Activated CD8-positive, alpha-beta memory T cell treated with anti-CD3 and anti-CD28 coated beads, Interleukin-2, amount 10 ng/mL, durations not matched to agents 7 days and 5 days (primary cell): ENCODE measurements around the gene TRIM46. TPM values are rescaled to one million over a fixed set of nuclear protein-coding genes. Genes with fewer than 3 reads are reported as not detected.

Source experiments
- ATAC-seq: fragments of 150-1000 bp; cut with Tn5 transposase; one replicate; pipeline ENCODE4 v1.10.0; 2021; ENCODE audit warnings: moderate library complexity
- CTCF ChIA-PET: fragments of 350-600 bp; sonication (Branson Sonifier 250); formaldehyde crosslinking; loops from one replicate; lab custom pipeline; 2021; ENCODE audit warnings: antibody characterized with exemption; lab: Charles Lee
- DNase-seq: peaks from one replicate; pipeline ENCODE4 v3.0.0-alpha.2; 2020
- H3K27ac Mint-ChIP-seq: one replicate; pipeline ENCODE4 v1.8.0; 2021; ENCODE audit warnings: mild to moderate bottlenecking, mixed read lengths
- H3K27me3 Mint-ChIP-seq: one replicate; pipeline ENCODE4 v1.8.0; 2021; ENCODE audit warnings: mixed read lengths
- H3K36me3 Mint-ChIP-seq: one replicate; pipeline ENCODE4 v1.8.0; 2021; ENCODE audit warnings: mild to moderate bottlenecking, mixed read lengths
- H3K4me1 Mint-ChIP-seq: one replicate; pipeline ENCODE4 v1.8.0; 2021; ENCODE audit warnings: mixed read lengths
- H3K4me3 Mint-ChIP-seq: one replicate; pipeline ENCODE4 v1.8.0; 2021; ENCODE audit warnings: mild to moderate bottlenecking, moderate library complexity, mixed read lengths
- H3K9me3 Mint-ChIP-seq: one replicate; pipeline ENCODE4 v1.8.0; 2022; ENCODE audit warnings: low read depth, mixed read lengths
- total RNA-seq, 2 experiments: library from RNA; stranded (reverse); gene quantifications; one replicate each; pipeline ENCODE4 v1.2.3, GENCODE V29; 2021

TRIM46 gene
- total RNA-seq, 2 experiments from 2014 or later = 11.2 to 16.1 TPM

- no peaks in the 10 kb centered on the region for H3K36me3 Mint-ChIP-seq
- H3K4me1 Mint-ChIP-seq = peaks cover 4% of the 10 kb centered on the region
- no peaks in the 10 kb centered on the region for H3K9me3 Mint-ChIP-seq
Measured at GRCh38 chr1:155199792-155200191, 26.1 kb downstream of the TRIM46 start.

DNA sequence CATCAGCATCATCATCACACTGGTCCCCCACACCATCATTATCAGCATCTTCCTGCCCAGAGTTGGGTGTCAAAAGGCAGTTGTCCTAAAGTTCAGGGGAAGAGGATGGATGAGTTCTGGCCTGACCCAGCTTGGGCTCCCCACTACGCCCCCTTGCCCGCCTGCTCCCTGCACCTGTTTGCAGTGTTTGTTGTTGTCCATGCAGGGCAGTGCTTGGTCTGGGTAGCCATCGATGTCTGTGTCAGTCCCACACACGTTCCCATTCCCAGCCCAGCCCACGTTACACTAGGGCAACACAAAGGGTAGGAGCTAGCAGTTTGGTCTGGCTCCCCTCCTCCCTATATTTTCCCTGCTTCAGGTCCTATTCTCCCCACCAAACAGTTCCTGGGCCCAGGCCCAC, 27.3 kb downstream of the TRIM46 start:
- Mint-ChIP-seq H3K27me3 (no peaks in the 10 kb centered on the region), H3K36me3 (no peaks in the 10 kb centered on the region), H3K9me3 (no peaks in the 10 kb centered on the region), H3K4me3 (no peak overlapping the region), H3K27ac (no peak overlapping the region), H3K4me1 (no peaks in the 10 kb centered on the region)
- CTCF ChIA-PET = interaction anchor here (1.1 to 2.4 kb wide), 4 partner anchors 24 to 50 kb away, joined by 3 to 9 read pairs (median 4); partner anchors contain the start of gene KRTCAP2
- DNase-seq (no peak), ATAC-seq (no peak)

More at GRCh38 chr1:155199792-155200191, 26.1 kb downstream of the TRIM46 start:
- H3K4me3 Mint-ChIP-seq = no peak overlapping the region
- no peak overlapping the region for H3K27ac Mint-ChIP-seq
- no peaks in the 10 kb centered on the region for H3K27me3 Mint-ChIP-seq
- DNase-seq (no peak), ATAC-seq (no peak)
- CTCF ChIA-PET = interaction anchor here (0.7 kb wide), 1 partner anchor 9 kb away, joined by 3 read pairs; no protein-coding TSS in a partner anchor

GRCh38 chr1:155202198-155202597, 28.5 kb downstream of the TRIM46 start:
- ATAC-seq = no peak

DNA sequence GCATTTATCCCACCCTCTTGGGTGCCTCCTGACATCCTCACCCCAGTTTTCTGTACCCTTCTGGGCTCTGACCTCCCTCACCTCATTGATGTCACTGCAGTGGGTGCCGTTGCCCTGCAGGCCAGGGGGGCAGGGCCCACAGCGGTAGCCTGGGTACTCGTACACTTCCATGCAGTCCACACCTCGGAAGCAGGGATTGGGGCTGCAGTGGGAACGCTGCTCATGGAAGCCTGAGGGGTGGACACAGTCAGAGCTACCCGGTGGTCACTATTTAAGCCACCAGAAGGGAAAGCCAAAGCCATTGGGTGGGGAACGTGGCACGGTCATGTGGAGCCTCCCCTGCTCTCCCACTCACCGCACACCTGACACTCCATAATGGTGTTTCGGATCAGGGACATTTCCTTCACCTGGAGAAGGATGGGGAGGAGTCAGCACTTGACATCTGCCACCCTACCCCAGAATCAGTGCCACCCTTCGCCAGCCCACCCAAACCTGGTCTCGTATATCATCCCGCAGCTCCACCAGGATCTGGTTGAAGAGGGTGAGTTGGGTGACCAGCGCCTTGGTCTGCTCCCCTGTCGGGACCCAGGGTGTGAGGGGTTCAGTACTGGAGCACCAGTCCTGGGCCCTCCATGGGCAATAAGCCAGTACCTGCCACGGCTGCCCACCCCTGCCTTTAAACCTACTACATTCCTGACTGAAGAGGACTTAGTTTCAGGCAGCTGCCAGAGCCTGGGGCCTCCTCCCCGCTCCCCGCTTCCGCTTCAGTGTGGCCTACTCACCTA, 29.3 kb downstream of the TRIM46 start:
- Mint-ChIP-seq H3K9me3 (no peaks in the 10 kb centered on the region), H3K27ac (no peak overlapping the region), H3K27me3 (no peaks in the 10 kb centered on the region), H3K36me3 (no peaks in the 10 kb centered on the region), H3K4me3 (no peak overlapping the region), H3K4me1 (peaks cover 13% of the 10 kb centered on the region)
- ATAC-seq = no peak
- no peak for DNase-seq
- CTCF ChIA-PET = interaction anchor here (1.2 to 2.5 kb wide), 4 partner anchors 9 to 35 kb away, joined by 3 to 14 read pairs (median 4); no protein-coding TSS in a partner anchor

More at GRCh38 chr1:155202198-155202597, 28.5 kb downstream of the TRIM46 start:
- CTCF ChIA-PET = interaction anchor here (1.2 to 2.5 kb wide), 5 partner anchors 8 to 48 kb away, joined by 3 to 14 read pairs (median 4); no protein-coding TSS in a partner anchor
- peaks cover 8% of the 10 kb centered on the region for H3K4me1 Mint-ChIP-seq
- no peaks in the 10 kb centered on the region for H3K36me3 Mint-ChIP-seq
- no peaks in the 10 kb centered on the region for H3K9me3 Mint-ChIP-seq
- no peak overlapping the region for H3K4me3 Mint-ChIP-seq
- DNase-seq = no peak
- no peaks in the 10 kb centered on the region for H3K27me3 Mint-ChIP-seq
- no peak overlapping the region for H3K27ac Mint-ChIP-seq

GRCh38 chr1:155205035-155205434, 31.4 kb downstream of the TRIM46 start:
- Mint-ChIP-seq H3K27me3 (no peaks in the 10 kb centered on the region), H3K27ac (no peak overlapping the region), H3K9me3 (no peaks in the 10 kb centered on the region), H3K4me1 (peaks cover 25% of the 10 kb centered on the region), H3K4me3 (no peak overlapping the region), H3K36me3 (no peaks in the 10 kb centered on the region)
- DNase-seq (no peak), ATAC-seq (no peak)
- CTCF ChIA-PET = interaction anchor here (2.1 to 5.3 kb wide), 4 partner anchors 10 to 46 kb away, joined by 6 to 87 read pairs (median 38); a partner anchor contains a TSS

DNA sequence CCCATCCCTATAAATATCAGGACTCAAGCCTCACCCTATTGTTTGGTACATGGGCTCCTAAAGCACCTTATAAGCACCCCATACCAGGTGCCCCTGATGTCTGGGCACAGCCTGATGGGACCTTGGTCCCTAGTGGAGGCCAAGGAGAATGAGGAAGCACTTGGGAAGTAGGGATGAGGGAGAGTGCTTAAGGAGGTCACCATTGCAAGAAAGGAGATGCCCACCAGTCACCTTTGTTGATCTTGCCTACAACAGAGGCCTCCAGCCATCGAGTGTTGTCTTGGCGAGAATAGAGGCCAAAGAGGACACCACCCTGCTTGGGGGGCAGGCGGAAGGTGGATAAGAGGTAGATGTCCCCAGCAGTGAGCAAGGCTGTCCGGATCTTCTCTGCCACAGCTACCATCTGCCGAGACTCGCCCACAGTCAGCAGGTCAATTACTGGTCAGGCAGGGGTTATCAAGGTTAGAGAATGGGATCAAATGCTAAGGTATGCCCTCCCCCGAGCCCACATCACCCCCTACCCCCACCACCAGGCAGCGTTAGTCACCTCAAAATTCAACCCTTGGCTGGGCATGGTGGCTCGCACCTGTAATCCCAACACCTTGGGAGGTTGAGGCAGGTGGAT, 32.4 kb downstream of the TRIM46 start:
- DNase-seq = no peak
- no peaks in the 10 kb centered on the region for H3K36me3 Mint-ChIP-seq
- CTCF ChIA-PET = interaction anchor here (2.0 to 5.3 kb wide), 7 partner anchors 11 to 117 kb away, joined by 6 to 87 read pairs (median 41); partner anchors contain the start of genes KRTCAP2 and TRIM46
- no peaks in the 10 kb centered on the region for H3K27me3 Mint-ChIP-seq
- no peak overlapping the region for H3K27ac Mint-ChIP-seq
- peaks cover 32% of the 10 kb centered on the region for H3K4me1 Mint-ChIP-seq
- no peak overlapping the region for H3K4me3 Mint-ChIP-seq
- no peak for ATAC-seq
- no peaks in the 10 kb centered on the region for H3K9me3 Mint-ChIP-seq

GRCh38 chr1:155206891-155207805, 33.5 kb downstream of the TRIM46 start:
- H3K9me3 Mint-ChIP-seq = no peaks in the 10 kb centered on the region

GRCh38 chr1:155207806-155208540, 34.3 kb downstream of the TRIM46 start, which contains the start of gene THBS3:
Gene THBS3, minus strand, starts transcription at chr1:155207897. Its CDS starts 21 bp downstream, at chr1:155207876.
- Mint-ChIP-seq H3K4me3 (peak within 1 kb of the TSS; percentile 83), H3K27me3 (no peaks in the 10 kb centered on the region), H3K9me3 (no peaks in the 10 kb centered on the region), H3K27ac (peak within 1 kb of the TSS; percentile 88), H3K36me3 (no peaks in the 10 kb centered on the region), H3K4me1 (peaks cover 34% of the 10 kb centered on the region)
- CTCF ChIA-PET = interaction anchor here (0.5 to 5.3 kb wide), 9 partner anchors 12 to 280 kb away, joined by 3 to 87 read pairs (median 36); partner anchors contain the start of genes KRTCAP2 and TRIM46
- DNase-seq (no peak), ATAC-seq (no peak)

More at GRCh38 chr1:155206891-155207805, 33.5 kb downstream of the TRIM46 start:
- H3K4me1 Mint-ChIP-seq = peaks cover 34% of the 10 kb centered on the region
- peak overlapping the region; percentile 64 for H3K4me3 Mint-ChIP-seq
- no peaks in the 10 kb centered on the region for H3K27me3 Mint-ChIP-seq
- ATAC-seq = peak; percentile 53
- peak; percentile 95 for DNase-seq
- no peaks in the 10 kb centered on the region for H3K36me3 Mint-ChIP-seq
- H3K27ac Mint-ChIP-seq = peak overlapping the region; percentile 80
- CTCF ChIA-PET = interaction anchor here (0.7 to 5.3 kb wide), 16 partner anchors 9 to 213 kb away, joined by 3 to 87 read pairs (median 4); partner anchors contain the start of genes CLK2, KRTCAP2 and TRIM46

DNA sequence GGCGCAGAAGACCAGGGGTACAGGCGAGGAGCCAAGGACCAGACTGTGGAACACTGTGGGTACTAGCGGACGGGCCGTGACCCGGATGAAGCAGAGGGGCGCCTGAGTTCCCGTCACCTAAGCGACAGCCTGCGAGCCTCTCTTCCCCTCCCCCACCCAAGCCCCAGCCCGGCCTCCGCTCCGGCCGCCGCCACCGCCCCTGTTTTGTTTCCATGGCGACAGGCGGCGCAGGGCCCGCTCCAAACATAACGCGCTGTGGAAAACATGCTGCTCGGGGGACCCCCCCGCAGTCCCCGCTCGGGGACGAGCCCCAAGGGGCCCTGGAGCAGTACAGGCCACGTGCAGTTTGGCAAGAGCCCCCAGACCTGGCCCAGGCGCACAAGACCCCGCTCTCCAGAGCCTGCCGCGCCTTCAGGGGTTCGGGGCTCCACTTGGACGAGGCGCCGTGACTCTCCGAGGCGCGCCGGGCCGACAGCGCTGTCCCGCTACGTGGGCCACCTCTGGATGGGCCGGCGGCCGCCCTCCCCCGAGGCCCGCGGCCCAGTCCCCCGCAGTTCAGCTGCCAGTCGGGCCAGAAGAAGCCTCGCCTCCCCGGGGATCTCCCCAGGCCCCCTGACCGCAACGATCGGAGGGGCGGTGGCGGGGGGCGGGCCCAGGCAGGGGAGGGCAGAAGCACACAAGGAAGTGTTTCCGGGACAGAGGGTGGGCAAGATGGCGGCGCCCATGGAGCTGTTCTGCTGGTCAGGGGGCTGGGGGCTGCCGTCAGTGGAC, 35.1 kb downstream of the TRIM46 start, which contains the start of gene MTX1:
Gene MTX1 (plus strand): TSS at position 155 of the 771 bp plus-strand sequence. CDS start 110 bp downstream, at position 265.
- peaks cover 34% of the 10 kb centered on the region for H3K4me1 Mint-ChIP-seq
- peak within 1 kb of the TSS; percentile 88 for H3K27ac Mint-ChIP-seq
- no peaks in the 10 kb centered on the region for H3K27me3 Mint-ChIP-seq
- H3K36me3 Mint-ChIP-seq = no peaks in the 10 kb centered on the region
- DNase-seq (peak; percentile 92), ATAC-seq (peak; percentile 78)
- CTCF ChIA-PET = interaction anchor here (0.5 to 5.3 kb wide), 10 partner anchors 9 to 279 kb away, joined by 3 to 87 read pairs (median 22); partner anchors contain the start of genes KRTCAP2 and TRIM46
- peak within 1 kb of the TSS; percentile 83 for H3K4me3 Mint-ChIP-seq
- no peaks in the 10 kb centered on the region for H3K9me3 Mint-ChIP-seq

DNA sequence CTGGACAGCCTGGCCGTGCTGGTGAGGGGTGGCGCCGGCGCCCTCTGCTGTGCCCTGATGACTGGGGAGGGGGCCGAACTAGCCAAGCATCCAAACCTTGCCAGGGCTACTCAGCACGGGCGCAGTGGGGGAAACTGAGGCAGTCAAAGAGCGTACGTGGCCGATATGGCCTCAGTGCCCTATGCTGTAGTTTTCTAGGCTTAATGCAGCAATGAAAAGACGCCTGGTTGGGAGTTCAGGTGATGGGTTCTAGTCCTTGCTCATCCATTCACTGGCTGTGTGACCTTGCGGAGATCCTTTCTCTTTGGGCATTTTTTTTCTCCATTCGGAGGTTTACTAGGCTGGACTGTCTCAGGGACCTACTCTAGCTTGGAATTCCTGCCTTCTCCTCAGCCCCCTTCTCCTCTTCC, 35.7 kb downstream of the TRIM46 start:
- CTCF ChIA-PET = interaction anchor here (0.5 to 5.3 kb wide), 9 partner anchors 10 to 1075 kb away, joined by 3 to 87 read pairs (median 36); partner anchors contain the start of genes KRTCAP2, TMEM79 and TRIM46
- peak overlapping the region; percentile 83 for H3K4me3 Mint-ChIP-seq
- peak overlapping the region; percentile 88 for H3K27ac Mint-ChIP-seq
- DNase-seq = no peak
- ATAC-seq = no peak
- no peaks in the 10 kb centered on the region for H3K36me3 Mint-ChIP-seq
- no peaks in the 10 kb centered on the region for H3K27me3 Mint-ChIP-seq
- no peaks in the 10 kb centered on the region for H3K9me3 Mint-ChIP-seq
- H3K4me1 Mint-ChIP-seq = peaks cover 34% of the 10 kb centered on the region
